ENCODE data around the gene CCSER1. TPM values are rescaled to one million over a fixed set of nuclear protein-coding genes. Genes with fewer than 3 reads are reported as not detected.

The CCSER1 gene
- total RNA-seq, 1 donor from 2014 or later: 15.7 TPM

- Mint-ChIP-seq H3K27ac (ENCODE audit: unreplicated experiment) (no peak overlapping the region), H3K4me1 (ENCODE audit: low read depth, unreplicated experiment) (no peaks in the 10 kb centered on the region), H3K4me3 (ENCODE audit: unreplicated experiment) (no peak overlapping the region), H3K9me3 (ENCODE audit: unreplicated experiment) (no peaks in the 10 kb centered on the region), H3K27me3 (ENCODE audit: unreplicated experiment) (peaks cover 2% of the 10 kb centered on the region), H3K36me3 (ENCODE audit: unreplicated experiment) (no peaks in the 10 kb centered on the region)
- no peak for TF ChIP-seq CTCF (IDR thresholded peaks at IDR 0.05; ENCODE audit: partially characterized antibody, unreplicated experiment)
- no peak for DNase-seq
Observed at GRCh38 chr4:90841676-90842075, 714.5 kb downstream of the CCSER1 start.

DNA sequence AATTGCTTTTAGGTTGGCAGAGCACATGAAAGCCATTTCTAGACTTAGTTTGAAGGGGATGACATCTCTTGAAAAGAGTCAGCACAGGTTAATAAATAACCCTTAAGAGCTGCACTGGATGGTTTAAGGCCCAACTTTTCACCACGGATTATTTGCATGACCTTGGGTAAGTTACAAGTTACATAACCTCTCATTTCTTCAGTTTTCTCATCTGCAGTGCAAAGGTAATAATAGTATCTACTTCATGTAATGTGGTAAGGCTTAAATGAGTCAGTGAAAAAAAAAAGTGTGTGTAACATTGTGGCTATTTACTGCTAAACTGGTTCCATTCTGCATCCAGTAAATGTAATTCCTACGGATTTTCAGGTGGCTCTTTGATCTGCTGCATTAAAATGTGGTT, 715.8 kb downstream of the CCSER1 start:
- Mint-ChIP-seq H3K36me3 (ENCODE audit: unreplicated experiment) (no peaks in the 10 kb centered on the region), H3K27ac (ENCODE audit: unreplicated experiment) (no peak overlapping the region), H3K9me3 (ENCODE audit: unreplicated experiment) (no peaks in the 10 kb centered on the region), H3K4me3 (ENCODE audit: unreplicated experiment) (no peak overlapping the region), H3K27me3 (ENCODE audit: unreplicated experiment) (peaks cover 2% of the 10 kb centered on the region), H3K4me1 (ENCODE audit: low read depth, unreplicated experiment) (no peaks in the 10 kb centered on the region)
- no peak for TF ChIP-seq CTCF (IDR thresholded peaks at IDR 0.05; ENCODE audit: partially characterized antibody, unreplicated experiment)
- no peak for DNase-seq

GRCh38 chr4:90844241-90844640, 717.0 kb downstream of the CCSER1 start:
- no peaks in the 10 kb centered on the region for H3K9me3 Mint-ChIP-seq (ENCODE audit: unreplicated experiment)
- TF ChIP-seq CTCF (IDR thresholded peaks at IDR 0.05; ENCODE audit: partially characterized antibody, unreplicated experiment): no peak

DNA sequence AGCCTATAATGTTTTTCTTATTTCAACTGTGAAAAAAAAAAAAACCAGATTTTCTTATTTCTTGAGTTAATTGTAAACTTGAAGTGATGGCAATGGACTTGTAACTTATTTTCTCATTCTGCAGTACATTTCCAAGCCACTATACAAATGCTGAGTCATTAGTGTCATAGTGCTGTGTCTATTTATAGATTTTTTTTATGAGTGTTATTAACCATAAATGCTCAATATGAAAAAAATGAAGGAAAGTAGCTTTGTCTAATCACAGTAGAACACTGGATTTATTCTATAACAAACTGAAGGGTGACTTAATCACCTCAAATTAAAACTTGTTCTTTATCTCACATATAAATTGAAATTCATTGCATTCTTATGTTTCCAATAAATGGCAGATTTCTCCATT, 718.6 kb downstream of the CCSER1 start:
- Mint-ChIP-seq H3K27me3 (ENCODE audit: unreplicated experiment) (no peaks in the 10 kb centered on the region), H3K4me3 (ENCODE audit: unreplicated experiment) (no peak overlapping the region), H3K36me3 (ENCODE audit: unreplicated experiment) (no peaks in the 10 kb centered on the region), H3K9me3 (ENCODE audit: unreplicated experiment) (no peaks in the 10 kb centered on the region), H3K4me1 (ENCODE audit: low read depth, unreplicated experiment) (no peaks in the 10 kb centered on the region), H3K27ac (ENCODE audit: unreplicated experiment) (no peak overlapping the region)
- DNase-seq: no peak
- TF ChIP-seq CTCF (IDR thresholded peaks at IDR 0.05; ENCODE audit: partially characterized antibody, unreplicated experiment): no peak

More at GRCh38 chr4:90844241-90844640, 717.0 kb downstream of the CCSER1 start:
- no peaks in the 10 kb centered on the region for H3K36me3 Mint-ChIP-seq (ENCODE audit: unreplicated experiment)
- H3K27ac Mint-ChIP-seq (ENCODE audit: unreplicated experiment): no peak overlapping the region
- H3K4me3 Mint-ChIP-seq (ENCODE audit: unreplicated experiment): no peak overlapping the region
- DNase-seq: no peak
- no peaks in the 10 kb centered on the region for H3K27me3 Mint-ChIP-seq (ENCODE audit: unreplicated experiment)
- H3K4me1 Mint-ChIP-seq (ENCODE audit: low read depth, unreplicated experiment): no peaks in the 10 kb centered on the region

GRCh38 chr4:90852237-90852636, 725.0 kb downstream of the CCSER1 start:
- peak; percentile 28 for DNase-seq
- TF ChIP-seq CTCF (IDR thresholded peaks at IDR 0.05; ENCODE audit: partially characterized antibody, unreplicated experiment): no peak
- no peaks in the 10 kb centered on the region for H3K36me3 Mint-ChIP-seq (ENCODE audit: unreplicated experiment)
- H3K9me3 Mint-ChIP-seq (ENCODE audit: unreplicated experiment): no peaks in the 10 kb centered on the region
- H3K4me1 Mint-ChIP-seq (ENCODE audit: low read depth, unreplicated experiment): peaks cover 1% of the 10 kb centered on the region
- H3K27ac Mint-ChIP-seq (ENCODE audit: unreplicated experiment): no peak overlapping the region
- peaks cover 2% of the 10 kb centered on the region for H3K27me3 Mint-ChIP-seq (ENCODE audit: unreplicated experiment)
- H3K4me3 Mint-ChIP-seq (ENCODE audit: unreplicated experiment): no peak overlapping the region
